OCI-LY1 (cell line): ENCODE results near the gene DYNLT3.

Experiments used
- EZH2 ChIP-seq: fragments of 200-600 bp; sonication (generic), shearing (Covaris generic); IDR thresholded peaks from 2 replicates; pipeline ENCODE4 v1.8.0; 2017; ENCODE audit warnings: borderline replicate concordance, mixed run types, mild to moderate bottlenecking, antibody characterized with exemption, low read length, moderate library complexity, mixed read lengths
- TF ChIP-seq, protein P1 (sequence below): fragments of 200-600 bp; sonication (generic), shearing (Covaris generic); IDR thresholded peaks from 2 replicates; pipeline ENCODE4 v1.5.1; 2017; ENCODE audit warnings: mild to moderate bottlenecking, antibody characterized with exemption, low read length, moderate library complexity, mixed read lengths

DNA sequence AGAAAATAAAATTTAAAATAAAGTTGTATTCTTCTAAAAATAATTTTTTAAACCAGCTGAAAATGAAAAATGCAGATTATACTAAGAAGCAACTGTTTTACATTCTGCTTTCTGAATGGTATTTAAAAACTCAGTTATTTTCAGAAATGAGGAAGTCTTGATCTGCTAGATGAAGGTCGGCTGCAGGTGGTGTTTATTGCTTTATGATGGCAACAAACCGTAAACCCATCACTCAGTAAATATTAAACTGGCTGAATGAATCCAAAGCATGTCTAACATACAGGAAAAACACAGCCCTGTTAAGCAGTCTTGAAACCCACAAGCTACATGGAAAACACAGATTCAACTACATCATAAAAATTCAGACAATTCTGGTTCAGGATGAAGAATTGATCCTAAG is 29.3 kb downstream of the DYNLT3 start:
- TF ChIP-seq, protein P1, sequence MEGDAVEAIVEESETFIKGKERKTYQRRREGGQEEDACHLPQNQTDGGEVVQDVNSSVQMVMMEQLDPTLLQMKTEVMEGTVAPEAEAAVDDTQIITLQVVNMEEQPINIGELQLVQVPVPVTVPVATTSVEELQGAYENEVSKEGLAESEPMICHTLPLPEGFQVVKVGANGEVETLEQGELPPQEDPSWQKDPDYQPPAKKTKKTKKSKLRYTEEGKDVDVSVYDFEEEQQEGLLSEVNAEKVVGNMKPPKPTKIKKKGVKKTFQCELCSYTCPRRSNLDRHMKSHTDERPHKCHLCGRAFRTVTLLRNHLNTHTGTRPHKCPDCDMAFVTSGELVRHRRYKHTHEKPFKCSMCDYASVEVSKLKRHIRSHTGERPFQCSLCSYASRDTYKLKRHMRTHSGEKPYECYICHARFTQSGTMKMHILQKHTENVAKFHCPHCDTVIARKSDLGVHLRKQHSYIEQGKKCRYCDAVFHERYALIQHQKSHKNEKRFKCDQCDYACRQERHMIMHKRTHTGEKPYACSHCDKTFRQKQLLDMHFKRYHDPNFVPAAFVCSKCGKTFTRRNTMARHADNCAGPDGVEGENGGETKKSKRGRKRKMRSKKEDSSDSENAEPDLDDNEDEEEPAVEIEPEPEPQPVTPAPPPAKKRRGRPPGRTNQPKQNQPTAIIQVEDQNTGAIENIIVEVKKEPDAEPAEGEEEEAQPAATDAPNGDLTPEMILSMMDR = no peak
- no peak for TF ChIP-seq EZH2
